HAP-1 (cell line): ENCODE results near the gene GRM8.
A peak's percentile ranks its signal among the peaks of the same experiment; 100 is the strongest.
"Not testable (repeated sequence)": the region's sequence is repeated elsewhere in the genome, so short reads cannot be mapped to it uniquely, and the experiment has no call there.

Experiments used
- DNase-seq, 2 experiments: peaks; one replicate each; pipeline ENCODE4 v3.0.0-alpha.2; 2016 to 2020; ENCODE audit warnings: low spot score in 2 of 2
- H3K27me3 ChIP-seq: fragments of 250-450 bp; sonication (Bioruptor Pico); 2 replicates; pipeline ENCODE4 v1.5.1; 2020; ENCODE audit warnings: low read depth, mild to moderate bottlenecking, moderate library complexity
- H3K36me3 ChIP-seq: fragments of 250-450 bp; sonication (Bioruptor Pico); replicated peaks from 2 replicates; pipeline ENCODE4 v1.5.1; 2020; ENCODE audit warnings: mild to moderate bottlenecking
- H3K4me1 ChIP-seq: fragments of 250-450 bp; sonication (Bioruptor Pico); 2 replicates; pipeline ENCODE4 v1.5.1; 2020; ENCODE audit warnings: mild to moderate bottlenecking
- H3K4me3 ChIP-seq: fragments of 250-450 bp; sonication (Bioruptor Pico); 2 replicates; pipeline ENCODE4 v1.5.1; 2020; ENCODE audit warnings: mild to moderate bottlenecking, moderate library complexity
- H3K9me3 ChIP-seq: fragments of 250-450 bp; sonication (Bioruptor Pico); 2 replicates; pipeline ENCODE4 v1.5.1; 2020; ENCODE audit warnings: mild to moderate bottlenecking, moderate library complexity
- in situ Hi-C: fragments of 300-500 bp; cut with MboI; formaldehyde crosslinking; loops from 3 replicates; pipeline ENCODE4 v1.14.3; 2020; ENCODE audit warnings: low sequenced_read_pairs, inconsistent platforms, mixed read lengths

GRM8 gene

DNA sequence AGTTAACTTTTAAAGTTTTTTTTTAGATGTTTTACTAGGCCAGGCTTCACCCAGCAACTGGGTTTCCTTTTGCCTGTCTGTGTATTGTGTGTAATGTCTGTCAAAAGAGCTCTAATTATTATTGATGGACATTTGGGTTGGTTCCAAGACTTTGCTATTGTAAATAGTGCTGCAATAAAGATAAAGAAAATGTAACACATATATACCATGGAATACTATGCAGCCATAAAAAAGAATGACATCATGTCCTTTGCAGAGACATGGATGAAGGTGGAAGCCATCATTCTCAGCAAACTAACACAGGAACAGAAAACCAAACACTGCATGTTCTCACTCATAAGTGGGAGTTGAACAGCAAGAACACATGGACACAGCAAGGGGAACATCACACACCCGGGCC, 584.0 kb downstream of the GRM8 start:
- H3K27me3 ChIP-seq, H3K36me3 ChIP-seq, in situ Hi-C loops: not testable (repeated sequence)

DNA sequence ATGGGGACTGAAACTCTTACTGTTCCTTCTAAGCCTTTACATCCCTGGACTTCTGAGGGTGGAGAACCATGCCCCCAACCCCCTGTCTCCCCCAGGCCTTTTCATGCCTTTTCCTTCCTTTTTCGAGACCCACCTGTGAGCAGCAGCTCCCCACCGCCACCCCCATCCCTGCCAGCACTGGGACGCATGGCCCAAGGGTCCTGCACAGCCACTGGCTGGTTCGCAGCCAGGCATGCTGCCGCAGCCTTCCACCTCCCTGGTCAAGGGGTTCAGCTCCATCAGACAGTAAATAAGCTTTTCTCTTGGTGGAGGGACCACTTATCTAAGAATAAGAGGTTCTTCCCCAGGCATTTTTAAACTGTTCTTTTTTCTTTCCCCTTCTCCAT, 584.4 kb downstream of the GRM8 start:
- in situ Hi-C loops = no loop called here
- Histone ChIP-seq H3K4me1 (peaks cover 4% of the 10 kb centered on the region; the same call in 1 of the 2 replicates), H3K9me3 (no peaks in the 10 kb centered on the region), H3K27me3 (no peaks in the 10 kb centered on the region), H3K4me3 (no peak overlapping the region), H3K36me3 (no peaks in the 10 kb centered on the region)
- DNase-seq = no peak

More for the DNA sequence above, 584.0 kb downstream of the GRM8 start:
- not testable (repeated sequence) for H3K4me3 ChIP-seq, DNase-seq, H3K4me1 ChIP-seq, H3K9me3 ChIP-seq

DNA sequence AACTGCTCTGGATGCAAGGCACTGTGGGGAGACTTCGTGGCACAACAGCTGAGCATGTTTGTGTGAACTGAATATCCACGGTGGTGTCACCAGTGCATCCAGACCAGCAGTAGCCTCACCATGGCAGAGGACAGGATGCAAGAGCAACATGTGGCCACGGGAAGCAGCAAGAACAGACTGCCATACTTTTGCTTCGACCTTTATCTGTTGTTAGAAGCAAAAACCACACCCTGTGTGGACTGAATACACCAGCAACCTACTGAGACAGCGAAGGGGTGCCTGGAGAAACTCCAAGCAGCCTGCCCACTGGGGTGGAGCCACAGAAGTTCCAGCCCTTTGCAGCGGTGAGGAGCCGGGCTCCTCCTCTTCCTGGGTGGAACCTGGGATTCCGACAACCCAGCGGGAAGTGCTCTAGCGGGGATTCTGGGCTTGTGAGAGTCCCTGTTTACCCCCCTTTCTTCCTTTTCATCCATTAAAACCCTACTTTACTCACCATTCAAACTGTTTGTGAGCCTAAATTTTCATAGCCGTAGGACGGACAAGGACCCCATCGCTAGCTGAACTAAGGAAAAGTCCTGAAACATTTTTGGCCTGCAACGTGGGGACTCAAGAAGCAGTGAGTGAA, 584.9 kb downstream of the GRM8 start:
- H3K27me3 ChIP-seq = no peaks in the 10 kb centered on the region
- DNase-seq = no peak
- in situ Hi-C loops = no loop called here
- H3K9me3 ChIP-seq = no peaks in the 10 kb centered on the region
- H3K4me1 ChIP-seq = peaks cover 4% of the 10 kb centered on the region; the same call in 1 of the 2 replicates
- H3K36me3 ChIP-seq = no peaks in the 10 kb centered on the region
- no peak overlapping the region for H3K4me3 ChIP-seq

DNA sequence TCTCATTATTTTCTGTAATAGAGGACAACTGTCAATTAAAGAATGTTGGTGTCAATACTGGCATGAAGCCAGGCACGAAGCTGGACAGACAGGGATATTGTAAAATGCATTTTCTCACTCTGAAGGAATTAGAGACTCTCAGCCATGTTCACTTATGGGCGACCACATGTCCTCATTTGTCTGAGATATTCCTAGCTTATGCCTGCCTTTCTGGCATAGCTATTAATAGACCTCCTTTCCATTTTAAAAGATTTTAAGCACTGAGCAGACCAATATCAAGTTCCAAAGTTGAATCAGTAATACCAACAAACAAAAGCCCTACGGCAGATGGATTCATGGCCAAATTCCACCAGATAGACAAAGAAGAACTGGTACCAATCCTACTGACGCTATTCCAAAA, 589.9 kb downstream of the GRM8 start:
- in situ Hi-C loops = no loop called here
- Histone ChIP-seq H3K27me3 (no peaks in the 10 kb centered on the region), H3K4me1 (no peaks in the 10 kb centered on the region; the same call in 1 of the 2 replicates), H3K36me3 (no peaks in the 10 kb centered on the region), H3K4me3 (no peak overlapping the region), H3K9me3 (no peaks in the 10 kb centered on the region)
- DNase-seq = no peak

DNA sequence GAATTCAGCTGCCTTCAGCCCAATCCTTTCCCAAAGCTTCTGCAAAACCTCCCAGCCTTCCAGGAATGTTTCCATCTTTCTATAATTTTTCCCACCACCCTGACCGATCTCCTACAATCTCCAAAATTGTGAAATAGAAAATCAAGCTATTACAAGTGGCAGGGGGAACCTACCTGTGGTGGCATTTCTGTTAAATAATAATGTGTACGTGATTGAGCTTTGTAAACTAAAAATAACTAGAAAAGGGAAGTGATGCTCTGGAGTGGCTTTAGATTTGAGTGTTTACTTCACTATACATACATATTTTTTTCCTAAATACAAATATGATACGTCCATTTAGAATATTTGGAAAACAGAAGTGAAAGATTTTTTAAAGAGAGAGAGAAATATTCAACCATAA, 593.6 kb downstream of the GRM8 start:
- no peak for DNase-seq
- H3K27me3 ChIP-seq = no peaks in the 10 kb centered on the region
- no peaks in the 10 kb centered on the region for H3K9me3 ChIP-seq
- H3K36me3 ChIP-seq = no peaks in the 10 kb centered on the region
- in situ Hi-C loops = no loop called here
- no peak overlapping the region for H3K4me3 ChIP-seq
- no peaks in the 10 kb centered on the region; the same call in 1 of the 2 replicates for H3K4me1 ChIP-seq

DNA sequence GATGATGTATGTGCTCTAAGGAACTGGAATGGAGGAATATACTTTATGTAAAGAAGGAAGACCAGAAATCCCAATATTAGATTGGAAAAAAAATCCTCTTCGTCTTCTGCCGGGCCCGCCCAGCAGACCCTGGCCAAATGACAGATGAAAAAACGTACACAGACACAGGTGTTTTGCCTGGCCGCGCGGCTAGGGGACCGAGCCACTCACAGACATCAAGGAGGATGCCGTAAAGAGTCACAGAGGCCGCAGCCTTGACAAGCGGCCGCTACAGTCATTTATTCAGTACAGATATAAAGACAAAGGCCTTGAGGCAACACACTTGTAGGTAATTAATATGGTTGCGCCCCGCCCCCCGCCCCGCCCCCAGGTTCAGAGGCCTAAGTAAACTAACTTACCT, 594.1 kb downstream of the GRM8 start:
- Histone ChIP-seq H3K36me3 (no peaks in the 10 kb centered on the region), H3K27me3 (no peaks in the 10 kb centered on the region), H3K4me3 (no peak overlapping the region), H3K4me1 (no peaks in the 10 kb centered on the region; the same call in 1 of the 2 replicates), H3K9me3 (no peaks in the 10 kb centered on the region)
- in situ Hi-C loops = no loop called here
- DNase-seq = no peak

DNA sequence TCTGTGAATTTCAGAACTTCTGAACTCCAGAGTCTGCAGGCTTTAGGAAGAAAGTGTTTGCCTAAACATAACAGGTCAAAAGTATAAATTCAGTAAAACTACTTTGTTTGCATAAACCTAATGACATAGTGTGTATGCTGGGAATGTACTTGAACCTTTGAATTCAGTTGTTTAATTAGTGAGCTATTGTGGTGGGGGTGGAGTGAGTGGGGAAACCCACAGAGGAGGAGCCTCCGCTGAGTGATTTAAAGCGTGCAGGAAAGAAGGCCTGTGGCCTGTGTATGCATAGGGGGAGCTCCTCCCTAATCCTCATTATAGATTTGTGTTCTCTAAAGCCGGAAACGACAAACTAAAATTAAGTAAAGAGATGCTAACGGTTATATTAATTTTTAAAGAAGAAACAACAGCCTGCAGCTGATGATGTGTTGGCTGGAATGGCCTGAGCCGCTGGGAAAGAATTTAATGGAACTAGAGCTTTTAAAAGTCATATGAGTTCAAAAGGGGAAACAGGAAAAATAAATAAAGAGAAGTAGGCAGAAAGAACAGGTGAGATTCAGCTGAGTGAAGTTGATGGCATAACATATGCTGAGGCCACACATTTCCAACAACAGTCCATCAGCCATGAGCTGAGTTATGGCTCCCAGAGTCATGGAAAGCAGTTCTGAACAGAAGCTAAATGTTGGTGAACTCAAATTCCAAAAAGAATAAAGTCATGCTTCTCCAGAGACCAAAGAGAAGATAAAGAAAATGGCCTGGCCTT, 595.0 kb downstream of the GRM8 start:
- no peaks in the 10 kb centered on the region for H3K27me3 ChIP-seq
- no peak for DNase-seq
- H3K36me3 ChIP-seq = no peaks in the 10 kb centered on the region
- no peaks in the 10 kb centered on the region for H3K9me3 ChIP-seq
- H3K4me3 ChIP-seq = no peak overlapping the region
- H3K4me1 ChIP-seq = no peaks in the 10 kb centered on the region; the same call in 1 of the 2 replicates
- in situ Hi-C loops = no loop called here

DNA sequence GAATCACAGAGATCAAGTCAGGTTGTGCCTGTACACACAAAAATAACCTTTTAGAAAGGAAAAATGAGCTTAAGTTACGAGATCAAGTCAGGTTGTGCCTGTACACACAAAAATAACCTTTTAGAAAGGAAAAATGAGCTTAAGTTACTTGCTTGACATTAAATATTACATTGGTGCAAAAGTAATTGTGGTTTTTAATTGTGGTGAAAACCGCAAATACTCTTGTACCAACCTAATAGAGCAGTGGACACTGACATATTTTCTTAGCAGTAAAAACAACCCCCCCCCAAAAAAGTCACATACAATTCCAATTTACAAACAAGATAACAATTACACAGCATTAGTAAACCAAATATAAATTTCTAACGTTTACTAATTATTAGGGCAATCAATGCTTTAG, 595.6 kb downstream of the GRM8 start:
- in situ Hi-C loops = no loop called here
- H3K4me1 ChIP-seq = no peaks in the 10 kb centered on the region; the same call in 1 of the 2 replicates
- no peak for DNase-seq

DNA sequence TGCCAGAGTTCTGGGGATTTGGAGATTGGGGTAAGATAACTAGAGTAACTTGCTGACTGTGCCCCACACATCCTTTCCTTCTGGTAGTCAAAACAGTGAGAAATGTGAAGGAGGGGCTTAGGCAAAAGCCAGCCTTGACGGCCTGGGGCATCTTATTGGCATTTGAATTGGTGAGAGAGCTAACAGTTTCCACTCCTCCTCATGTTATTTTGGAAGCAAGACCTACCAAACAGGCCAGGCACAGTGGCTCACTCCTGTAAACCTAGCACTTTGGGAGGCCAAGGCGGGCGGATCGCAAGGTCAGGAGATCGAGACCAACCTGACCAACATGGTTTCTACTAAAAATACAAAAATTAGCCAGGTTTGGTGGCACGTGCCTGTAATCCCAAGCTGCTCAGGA, 596.6 kb downstream of the GRM8 start:
- in situ Hi-C loops = no loop called here
- no peak for DNase-seq

More for the DNA sequence above, 595.6 kb downstream of the GRM8 start:
- no peaks in the 10 kb centered on the region for H3K9me3 ChIP-seq
- H3K27me3 ChIP-seq = no peaks in the 10 kb centered on the region
- H3K36me3 ChIP-seq = no peaks in the 10 kb centered on the region
- H3K4me3 ChIP-seq = no peak overlapping the region

DNA sequence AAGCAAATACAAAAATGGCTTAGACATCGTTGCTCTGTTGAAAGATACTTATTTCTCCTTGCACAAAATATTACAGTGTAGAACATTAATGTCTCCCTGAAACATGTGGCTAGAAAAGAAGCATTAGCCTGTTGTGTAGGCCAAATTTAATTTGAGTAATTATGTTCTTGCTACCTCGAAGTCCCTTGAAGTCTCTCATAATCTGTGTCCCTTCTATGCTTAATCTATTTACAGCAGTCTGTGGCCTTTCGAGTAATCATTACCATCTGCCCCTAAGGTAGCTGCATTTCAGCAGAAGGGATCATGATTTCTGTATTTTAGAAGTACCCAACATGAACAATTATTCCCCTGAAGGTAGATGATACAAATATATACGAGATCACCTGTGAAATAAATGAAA, 615.2 kb downstream of the GRM8 start:
- no peaks in the 10 kb centered on the region for H3K27me3 ChIP-seq
- H3K36me3 ChIP-seq = no peaks in the 10 kb centered on the region
- in situ Hi-C loops = no loop called here
- H3K4me3 ChIP-seq = no peak overlapping the region
- no peaks in the 10 kb centered on the region for H3K4me1 ChIP-seq
- no peak for DNase-seq
- H3K9me3 ChIP-seq = no peaks in the 10 kb centered on the region

More for the DNA sequence above, 596.6 kb downstream of the GRM8 start:
- no peaks in the 10 kb centered on the region; the same call in 1 of the 2 replicates for H3K4me1 ChIP-seq
- H3K9me3 ChIP-seq = no peaks in the 10 kb centered on the region
- no peaks in the 10 kb centered on the region for H3K36me3 ChIP-seq
- no peak overlapping the region for H3K4me3 ChIP-seq
- no peaks in the 10 kb centered on the region for H3K27me3 ChIP-seq

DNA sequence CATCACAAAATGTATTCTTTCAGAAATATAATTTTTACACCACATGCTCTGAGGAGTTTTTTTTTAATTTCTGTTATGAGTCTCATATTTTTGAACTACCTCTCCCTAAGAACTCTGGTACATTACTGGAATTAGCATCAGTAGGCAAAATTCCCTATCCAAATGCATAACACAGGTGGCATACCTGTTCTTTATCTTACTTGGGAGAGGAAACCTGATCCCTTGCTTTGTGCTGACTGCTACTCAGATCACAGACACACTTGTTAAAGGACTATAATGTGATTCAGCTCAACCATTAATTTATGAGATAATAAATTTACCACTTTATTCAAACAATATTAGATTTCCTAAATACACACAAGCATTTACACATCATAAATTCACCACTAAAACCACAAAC, 617.2 kb downstream of the GRM8 start:
- no peaks in the 10 kb centered on the region for H3K36me3 ChIP-seq
- H3K9me3 ChIP-seq = no peaks in the 10 kb centered on the region
- in situ Hi-C loops = no loop called here
- H3K4me3 ChIP-seq = no peak overlapping the region
- no peaks in the 10 kb centered on the region for H3K4me1 ChIP-seq
- H3K27me3 ChIP-seq = no peaks in the 10 kb centered on the region
- no peak for DNase-seq

DNA sequence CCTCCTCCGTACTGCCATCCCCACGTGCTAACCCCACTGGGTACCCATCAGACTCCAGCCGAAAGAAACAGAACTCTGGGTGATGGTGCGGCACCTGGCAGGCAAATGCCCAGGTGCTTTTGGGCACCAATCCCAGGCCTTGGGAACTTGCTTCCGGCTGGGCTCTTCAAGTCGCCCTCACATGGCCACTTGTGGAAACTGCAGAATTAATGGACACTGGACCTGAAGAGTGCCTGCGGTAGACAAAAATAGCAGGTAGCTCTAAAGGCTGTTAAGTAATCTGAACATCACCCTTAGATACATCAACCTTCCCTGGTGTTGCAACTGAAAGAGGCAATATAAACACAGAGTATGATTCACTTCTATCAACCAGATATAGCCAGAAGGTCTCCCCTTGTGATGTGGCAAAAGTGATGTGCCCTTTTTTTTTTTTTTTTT, 644.4 kb downstream of the GRM8 start:
- Histone ChIP-seq H3K4me1 (no peaks in the 10 kb centered on the region), H3K4me3 (no peak overlapping the region), H3K27me3 (no peaks in the 10 kb centered on the region), H3K36me3 (no peaks in the 10 kb centered on the region), H3K9me3 (no peaks in the 10 kb centered on the region; the same call in 1 of the 2 replicates)
- DNase-seq = peak; percentile 31 to 62
- in situ Hi-C loops = no loop called here

DNA sequence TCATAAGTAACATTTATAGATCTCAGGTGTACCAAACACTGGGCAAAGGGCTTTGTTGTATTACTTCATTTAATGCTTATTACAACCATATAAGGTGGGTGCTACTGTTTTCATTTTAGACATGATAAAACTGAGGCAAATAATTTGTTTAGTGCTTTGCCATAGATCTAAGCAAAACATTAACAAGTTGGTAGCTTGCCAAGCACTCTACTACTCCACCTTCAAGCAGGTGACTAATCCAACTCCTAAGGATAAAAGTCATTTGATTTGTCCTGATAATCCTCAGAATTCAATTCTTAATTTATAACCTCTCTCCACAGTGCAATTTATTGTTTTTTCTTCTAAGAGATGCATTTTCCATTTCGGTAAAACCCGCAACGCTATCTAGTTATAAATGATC, 646.4 kb downstream of the GRM8 start:
- in situ Hi-C loops = no loop called here
- DNase-seq = no peak
- H3K36me3 ChIP-seq = no peaks in the 10 kb centered on the region
- H3K4me1 ChIP-seq = no peaks in the 10 kb centered on the region
- H3K9me3 ChIP-seq = no peaks in the 10 kb centered on the region
- no peak overlapping the region for H3K4me3 ChIP-seq
- no peaks in the 10 kb centered on the region for H3K27me3 ChIP-seq

DNA sequence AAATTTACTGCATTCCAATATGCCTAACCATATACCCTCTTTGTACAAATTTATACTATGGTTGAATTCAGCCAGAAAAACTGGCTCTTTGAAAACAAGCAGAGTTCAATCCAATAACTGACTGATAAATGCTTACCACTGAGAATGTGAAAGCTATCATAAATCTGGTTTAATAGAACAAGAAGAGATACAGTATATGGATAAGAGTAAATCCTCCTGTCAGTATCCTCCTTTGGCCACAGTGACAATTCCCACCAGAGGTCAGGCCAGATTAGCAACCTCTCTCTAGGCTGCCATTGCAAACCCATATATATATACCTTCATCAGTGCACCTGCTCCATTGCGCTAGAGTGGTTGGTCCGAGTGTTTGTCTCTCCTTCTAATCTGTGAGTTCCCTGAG, 647.2 kb downstream of the GRM8 start:
- Histone ChIP-seq H3K27me3 (no peaks in the 10 kb centered on the region), H3K9me3 (no peaks in the 10 kb centered on the region), H3K4me1 (no peaks in the 10 kb centered on the region), H3K4me3 (no peak overlapping the region), H3K36me3 (no peaks in the 10 kb centered on the region)
- in situ Hi-C loops = no loop called here
- DNase-seq = no peak
